Measurements from ENCODE around the gene SLC44A1. TPM values are rescaled to one million over a fixed set of nuclear protein-coding genes. Genes with fewer than 3 reads are reported as not detected.

The SLC44A1 gene
- total and polyA plus RNA-seq, 12 donors, result 6.1 to 29.0 (median 17.8) TPM

- peak overlapping the region; percentile 62 to 91 (median 84) for H3K4me3 ChIP-seq
- peak overlapping the region; percentile 67 to 89 (median 80) for H3K27ac ChIP-seq
- intact Hi-C loops (cut with DNase I), result loop anchor here in 5 of 10 donors (5.0 to 10.0 kb wide), 7 partner anchors 47 to 380 kb away; partner anchors contain the start of gene ABCA1 (in 3 of the 5)
- TF ChIP-seq, protein P1, sequence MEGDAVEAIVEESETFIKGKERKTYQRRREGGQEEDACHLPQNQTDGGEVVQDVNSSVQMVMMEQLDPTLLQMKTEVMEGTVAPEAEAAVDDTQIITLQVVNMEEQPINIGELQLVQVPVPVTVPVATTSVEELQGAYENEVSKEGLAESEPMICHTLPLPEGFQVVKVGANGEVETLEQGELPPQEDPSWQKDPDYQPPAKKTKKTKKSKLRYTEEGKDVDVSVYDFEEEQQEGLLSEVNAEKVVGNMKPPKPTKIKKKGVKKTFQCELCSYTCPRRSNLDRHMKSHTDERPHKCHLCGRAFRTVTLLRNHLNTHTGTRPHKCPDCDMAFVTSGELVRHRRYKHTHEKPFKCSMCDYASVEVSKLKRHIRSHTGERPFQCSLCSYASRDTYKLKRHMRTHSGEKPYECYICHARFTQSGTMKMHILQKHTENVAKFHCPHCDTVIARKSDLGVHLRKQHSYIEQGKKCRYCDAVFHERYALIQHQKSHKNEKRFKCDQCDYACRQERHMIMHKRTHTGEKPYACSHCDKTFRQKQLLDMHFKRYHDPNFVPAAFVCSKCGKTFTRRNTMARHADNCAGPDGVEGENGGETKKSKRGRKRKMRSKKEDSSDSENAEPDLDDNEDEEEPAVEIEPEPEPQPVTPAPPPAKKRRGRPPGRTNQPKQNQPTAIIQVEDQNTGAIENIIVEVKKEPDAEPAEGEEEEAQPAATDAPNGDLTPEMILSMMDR (IDR thresholded peaks at IDR 0.05), result peak in 1 of 9 donors; percentile 27
- H3K36me3 ChIP-seq, result no peaks in the 10 kb centered on the region
- peaks cover 0 to 61% (median 38%) of the 10 kb centered on the region in 9 donors for H3K4me1 ChIP-seq
- DNase-seq (peak; percentile 34 to 46), ATAC-seq (peak in 7 of 8 donors; percentile 4 to 49 (median 33))
- WGBS, 2 donors, result 0 to 1% methylated on average over 54 to 56 of the region's 57 CpGs
- no peaks in the 10 kb centered on the region for H3K27me3 ChIP-seq
- H3K9me3 ChIP-seq, result peaks cover 0 to 6% (median 0%) of the 10 kb centered on the region in 11 donors
These were observed 809 bp downstream of the SLC44A1 start for GRCh38 chr9:105245029-105245890.

- Histone ChIP-seq H3K36me3 (no peaks in the 10 kb centered on the region), H3K4me1 (peaks cover 0 to 59% (median 38%) of the 10 kb centered on the region in 9 donors), H3K27me3 (no peaks in the 10 kb centered on the region), H3K9me3 (peaks cover 0 to 6% (median 0%) of the 10 kb centered on the region in 11 donors), H3K27ac (peak overlapping the region in 9 of 10 donors; percentile 67 to 89 (median 80)), H3K4me3 (peak overlapping the region in 9 of 10 donors; percentile 62 to 91 (median 84))
- no peak for DNase-seq
- no peak for ATAC-seq
- TF ChIP-seq, protein P1 (IDR thresholded peaks at IDR 0.05), result no peak
- intact Hi-C loops (cut with DNase I), result loop anchor here in 5 of 10 donors (5.0 to 10.0 kb wide), 7 partner anchors 46 to 381 kb away; partner anchors contain the start of gene ABCA1 (in 3 of the 5)
- WGBS, 2 donors, result 5 to 11% methylated on average over 4 of the region's 4 CpGs
These were observed 1.4 kb downstream of the SLC44A1 start for GRCh38 chr9:105245891-105246161.

DNA sequence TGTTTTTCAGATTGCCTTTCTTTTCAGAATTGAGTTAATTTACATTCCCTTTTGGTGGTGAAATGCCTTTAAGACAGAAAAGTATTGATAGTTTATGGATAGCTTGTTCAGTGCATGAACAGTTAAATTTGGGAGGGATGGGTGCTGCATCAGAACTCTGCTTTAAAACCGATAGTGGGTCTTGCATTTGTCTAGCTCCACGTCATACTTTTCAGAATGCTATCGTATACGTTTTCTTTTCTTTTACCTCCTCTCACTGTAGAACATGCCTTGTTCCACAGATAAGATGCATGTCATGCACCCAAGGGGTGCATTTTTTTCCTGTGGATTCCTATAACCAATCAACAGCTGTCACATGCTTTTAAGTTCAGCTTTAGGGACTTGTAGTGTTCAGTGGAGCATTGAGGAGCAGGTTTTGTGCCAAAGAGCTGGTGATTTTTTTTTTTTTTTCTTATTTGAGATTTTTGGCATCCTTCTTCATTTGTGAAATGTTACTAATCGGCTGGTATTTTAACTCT is 2.3 kb downstream of the SLC44A1 start:
- 49 to 56% methylated on average over 5 of the region's 5 CpGs for WGBS, 2 donors
- DNase-seq (no peak), ATAC-seq (no peak)
- H3K27ac ChIP-seq, result peak overlapping the region in 4 of 10 donors; percentile 67 to 89 (median 80)
- H3K36me3 ChIP-seq, result no peaks in the 10 kb centered on the region
- no peaks in the 10 kb centered on the region for H3K27me3 ChIP-seq
- peaks cover 0 to 50% (median 32%) of the 10 kb centered on the region in 9 donors for H3K4me1 ChIP-seq
- TF ChIP-seq, protein P1 (IDR thresholded peaks at IDR 0.05), result no peak
- peaks cover 0 to 6% (median 0%) of the 10 kb centered on the region in 11 donors for H3K9me3 ChIP-seq
- intact Hi-C loops (cut with DNase I), result loop anchor here in 5 of 10 donors (5.0 to 10.0 kb wide), 7 partner anchors 46 to 382 kb away; partner anchors contain the start of gene ABCA1 (in 3 of the 5)
- peak overlapping the region in 4 of 10 donors; percentile 62 to 86 (median 82) for H3K4me3 ChIP-seq

DNA sequence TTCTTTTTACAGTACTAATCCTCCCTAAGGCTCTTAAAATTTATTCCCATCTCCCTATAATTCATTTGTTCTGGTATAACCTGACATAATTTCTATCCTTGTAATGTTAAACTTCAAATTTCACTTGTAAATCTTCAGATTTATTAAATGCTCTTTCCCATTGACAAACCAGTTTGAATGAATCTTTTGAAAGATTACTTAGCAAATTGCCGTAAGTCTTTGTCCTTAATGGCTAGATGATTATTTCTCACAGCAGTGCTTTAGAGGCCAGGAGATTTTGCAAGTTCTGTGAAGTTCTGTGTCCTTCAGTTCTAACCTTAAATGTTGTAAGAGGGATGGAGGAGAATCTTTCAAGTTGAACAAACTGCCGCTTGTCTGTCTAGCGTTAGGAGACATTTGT is 4.2 kb downstream of the SLC44A1 start:
- 78 to 82% methylated on average over 3 of the region's 3 CpGs for WGBS, 2 donors

More for the DNA sequence above, 4.2 kb downstream of the SLC44A1 start:
- ATAC-seq (no peak), DNase-seq (no peak)
- no peaks in the 10 kb centered on the region for H3K9me3 ChIP-seq
- no peaks in the 10 kb centered on the region for H3K27me3 ChIP-seq
- H3K4me3 ChIP-seq, result no peak overlapping the region
- peaks cover 0 to 32% (median 16%) of the 10 kb centered on the region in 9 donors for H3K4me1 ChIP-seq
- H3K27ac ChIP-seq, result no peak overlapping the region
- TF ChIP-seq, protein P1 (IDR thresholded peaks at IDR 0.05), result no peak
- H3K36me3 ChIP-seq, result no peaks in the 10 kb centered on the region
- intact Hi-C loops (cut with DNase I), result loop anchor here in 5 of 10 donors (5.0 to 10.0 kb wide), 7 partner anchors 44 to 384 kb away; partner anchors contain the start of gene ABCA1 (in 3 of the 5)
